ENCODE measurements around the gene SIAE. TPM values are rescaled to one million over a fixed set of nuclear protein-coding genes. Genes with fewer than 3 reads are reported as not detected.

SIAE gene
- total and polyA plus RNA-seq, 10 of the 15 experiments (the other 5 are each of a cell fraction or from before 2014, with no cell fraction given): 0.93 to 6.9 (median 4.2) TPM

- no peak for TF ChIP-seq CHD1 (IDR thresholded peaks at IDR 0.05; ENCODE audit: low read depth, low read length)
Observed at GRCh38 chr11:124699547-124699946, 26.0 kb upstream of the SIAE start (continued).

GRCh38 chr11:124693142-124693541 lies 19.6 kb upstream of the SIAE start:
- Histone ChIP-seq H3K36me3 (ENCODE audit: control insufficient read depth in 2 of 2, insufficient read depth in 2 of 2, low read length in 1 of 2) (no peaks in the 10 kb centered on the region), H3K4me2 (ENCODE audit: control insufficient read depth, insufficient read depth) (no peak overlapping the region), H3K9me3 (replicated peaks; ENCODE audit: control insufficient read depth, insufficient read depth, low read length) (no peaks in the 10 kb centered on the region), H3K9ac (ENCODE audit: control insufficient read depth, insufficient read depth, low read length) (no peak overlapping the region), H4K20me1 (ENCODE audit: control insufficient read depth, insufficient read depth) (no peaks in the 10 kb centered on the region), H2AFZ (ENCODE audit: control insufficient read depth, low read depth, low read length) (no peak overlapping the region), H3K27me3 (replicated peaks in 1 of 2; ENCODE audit: control insufficient read depth in 2 of 2, insufficient read depth in 2 of 2, low read length in 1 of 2) (no peaks in the 10 kb centered on the region), H3K79me2 (ENCODE audit: control insufficient read depth, insufficient read depth, low read length) (no peaks in the 10 kb centered on the region), H3K4me1 (ENCODE audit: control insufficient read depth, insufficient read depth, low read length) (no peaks in the 10 kb centered on the region), H3K4me3 (no peak overlapping the region), H3K27ac (ENCODE audit: control insufficient read depth, insufficient read depth) (no peak overlapping the region)
- intact Hi-C loops (cut with micrococcal nuclease; ENCODE audit: unreplicated experiment): no loop called here
- CTCF ChIA-PET: interaction anchor here (1.3 kb wide), 1 partner anchor 22 kb away, joined by 3 read pairs; no protein-coding TSS in a partner anchor
- SMC1A ChIA-PET (ENCODE audit: uncharacterized antibody, unreplicated experiment): no interaction called here
- no peak for FAIRE-seq
- RAD21 ChIA-PET (ENCODE audit: unreplicated experiment): no interaction called here
- DNase-seq (ENCODE audit: low read depth, low spot score): no peak
- POLR2A ChIA-PET: no interaction called here
- in situ Hi-C loops (cut with MboI): no loop called here
- WGBS (ENCODE audit: insufficient coverage, insufficient replicate concordance, low lambda C conversion rate, missing lambda C conversion rate): 40% methylated on average over 2 of the region's 2 CpGs
- ATAC-seq: no peak
- BruUV-seq (replicated peaks): no TSS peak
- no peak for TF ChIP-seq BCL11A (IDR thresholded peaks at IDR 0.05; ENCODE audit: low read depth, low read length)
- no peak for TF ChIP-seq SIX5 (IDR thresholded peaks at IDR 0.05; ENCODE audit: low read depth, low read length, severe bottlenecking)
- no peak for TF ChIP-seq GATAD2B (conservative IDR thresholded peaks at IDR 0.05; ENCODE audit: low read depth)
- TF ChIP-seq ZZZ3 (IDR thresholded peaks at IDR 0.05; ENCODE audit: control insufficient read depth, insufficient read length, low read depth): no peak
- TF ChIP-seq ZNF384 (IDR thresholded peaks at IDR 0.05; ENCODE audit: borderline replicate concordance, low read depth, low read length): no peak
- no peak for TF ChIP-seq RELB (IDR thresholded peaks at IDR 0.05; ENCODE audit: low read depth)
- TF ChIP-seq CHD1 (IDR thresholded peaks at IDR 0.05; ENCODE audit: low read depth, low read length): no peak
- no peak for TF ChIP-seq SMARCA5 (IDR thresholded peaks at IDR 0.05)
- no peak for TF ChIP-seq RCOR1 (conservative IDR thresholded peaks at IDR 0.05; ENCODE audit: low read depth, low read length)
- no peak for TF ChIP-seq E2F4 (IDR thresholded peaks at IDR 0.05; ENCODE audit: low read depth, low read length)
- no peak for TF ChIP-seq BMI1 (IDR thresholded peaks at IDR 0.05; ENCODE audit: borderline replicate concordance)
- no peak for TF ChIP-seq ZNF622 (IDR thresholded peaks at IDR 0.05)
